B cell (primary cell): ENCODE data around the gene IRAK4. TPM values are rescaled to one million over a fixed set of nuclear protein-coding genes. Genes with fewer than 3 reads are reported as not detected.

Experiments
- ATAC-seq: fragments of 200-7000 bp; cut with Tn5 transposase; one replicate; pipeline ENCODE4 v1.10.0; 2021; ENCODE audit warnings: low read depth, mild to moderate bottlenecking, moderate number of reproducible peaks, moderate library complexity
- CTCF ChIA-PET: fragments of 350-600 bp; sonication (Branson Sonifier 250); formaldehyde crosslinking; loops from one replicate; lab custom pipeline; 2021; ENCODE audit warnings: antibody characterized with exemption, inconsistent platforms; lab: Charles Lee
- POLR2A ChIA-PET: fragments of 350-600 bp; sonication (Branson Sonifier 250); formaldehyde crosslinking; loops from one replicate; lab custom pipeline; 2021; ENCODE audit warnings: antibody characterized with exemption; lab: Charles Lee
- DNase-seq: peaks from one replicate; pipeline ENCODE4 v3.0.0; 2013
- H2AFZ ChIP-seq: 2 replicates; pipeline ENCODE4 v1.6.1; 2012; ENCODE audit warnings: mild to moderate bottlenecking, low read depth, low read length; ENCODE audit not compliant: insufficient read depth, poor library complexity, severe bottlenecking
- H3K27ac ChIP-seq, 2 donors: 1 replicate in 1 of 2; 2 replicates in 1 of 2; pipeline ENCODE4 v1.5.1; 2012 to 2013; ENCODE audit warnings: low read length in 2 of 2, mild to moderate bottlenecking in 2 of 2, moderate library complexity in 1 of 2
- H3K27me3 ChIP-seq, 4 experiments: fragments of 200-600 bp in 1 of 4; sonication (generic) in 1 of 4; replicated peaks in 1 of 4; 1 replicate in 2 of 4; 2 replicates in 2 of 4; pipeline versions ENCODE4 v1.6.1 to v1.7.0; 2013 to 2016; ENCODE audit warnings: low read length in 3 of 4, mild to moderate bottlenecking in 2 of 4, mixed read lengths in 1 of 4, moderate library complexity in 1 of 4; ENCODE audit not compliant: insufficient read depth in 4 of 4, control insufficient read depth in 3 of 4; ENCODE audit errors: control extremely low read depth in 1 of 4
- H3K36me3 ChIP-seq, 2 experiments: replicated peaks in 1 of 2; 1 replicate in 1 of 2; 2 replicates in 1 of 2; pipeline versions ENCODE4 v1.6.1 to v1.7.1; 2013; ENCODE audit warnings: low read length in 1 of 2; ENCODE audit not compliant: insufficient read depth in 2 of 2, control insufficient read depth in 1 of 2; ENCODE audit errors: control extremely low read depth in 1 of 2, extremely low read depth in 1 of 2
- H3K4me1 ChIP-seq, 2 donors: fragments of 200-600 bp in 1 of 2; sonication (generic) in 1 of 2; 1 replicate in 1 of 2; 2 replicates in 1 of 2; pipeline versions ENCODE4 v1.5.1 to v1.6.1; 2013 to 2017; ENCODE audit warnings: low read length in 2 of 2; ENCODE audit not compliant: control insufficient read depth in 2 of 2, insufficient read depth in 2 of 2
- H3K4me2 ChIP-seq: replicated peaks from 2 replicates; pipeline ENCODE3; 2012; ENCODE audit warnings: mild to moderate bottlenecking, low read depth, low read length; ENCODE audit not compliant: poor library complexity, severe bottlenecking
- H3K4me3 ChIP-seq, 5 experiments: fragments of 200-600 bp in 1 of 5; sonication (generic) in 1 of 5; 1 replicate in 3 of 5; 2 replicates in 2 of 5; pipeline versions ENCODE4 v1.5.1 to v1.7.0; 2011 to 2016; ENCODE audit warnings: low read length in 4 of 5, mild to moderate bottlenecking in 4 of 5, low read depth in 2 of 5, control low read depth in 1 of 5, moderate library complexity in 1 of 5; ENCODE audit not compliant: insufficient read depth in 1 of 5; ENCODE audit errors: control extremely low read depth in 1 of 5, extremely low read depth in 1 of 5
- H3K79me2 ChIP-seq: fragments of 200-600 bp; sonication (generic); one replicate; pipeline ENCODE4 v1.6.0; 2016; ENCODE audit warnings: low read length; ENCODE audit not compliant: control insufficient read depth, insufficient read depth
- H3K9ac ChIP-seq: fragments of 200-600 bp; sonication (generic); 2 replicates; pipeline ENCODE4 v1.6.1; 2017; ENCODE audit warnings: mild to moderate bottlenecking, low read length, moderate library complexity
- H3K9me3 ChIP-seq, 3 donors: one replicate each; pipeline versions ENCODE4 v1.6.1 to v1.7.1; 2013; ENCODE audit warnings: low read length in 2 of 3; ENCODE audit not compliant: control insufficient read depth in 2 of 3, insufficient read depth in 1 of 3; ENCODE audit errors: control extremely low read depth in 1 of 3
- H4K20me1 ChIP-seq: 2 replicates; pipeline ENCODE4 v1.6.0; 2012; ENCODE audit warnings: mild to moderate bottlenecking, low read length; ENCODE audit not compliant: insufficient read depth, control insufficient read depth, poor library complexity, severe bottlenecking
- H3K27ac Mint-ChIP-seq: one replicate; pipeline ENCODE4 v1.8.0; 2021; ENCODE audit warnings: mixed read lengths
- H3K27me3 Mint-ChIP-seq: one replicate; pipeline ENCODE4 v1.8.0; 2021; ENCODE audit warnings: mixed read lengths
- H3K4me1 Mint-ChIP-seq: one replicate; pipeline ENCODE4 v1.8.0; 2021; ENCODE audit warnings: mixed read lengths
- H3K4me3 Mint-ChIP-seq: one replicate; pipeline ENCODE4 v1.8.0; 2021; ENCODE audit warnings: mixed read lengths
- H3K9me3 Mint-ChIP-seq: one replicate; pipeline ENCODE4 v1.8.0; 2022; ENCODE audit warnings: mixed read lengths; ENCODE audit not compliant: insufficient read depth
- EZH2 ChIP-seq: IDR thresholded peaks from 2 replicates; pipeline ENCODE4 v1.6.1; 2012; ENCODE audit warnings: borderline replicate concordance, low read depth, mild to moderate bottlenecking, moderate library complexity, low read length; ENCODE audit not compliant: insufficient read depth, poor library complexity, severe bottlenecking
- WGBS: methylation state at CpG from one replicate; pipeline ENCODE4 v1.1.5; 2013; ENCODE audit warnings: missing lambda C conversion rate; ENCODE audit not compliant: insufficient coverage; 5-methylcytosine and 5-hydroxymethylcytosine counted together
- intact Hi-C: fragments of 100-400 bp; cut with micrococcal nuclease; formaldehyde crosslinking; loops from one replicate; pipeline ENCODE4 v1.10.0; 2022
- polyA plus RNA-seq: library from polyadenylated mRNA; depleted of rRNA; stranded (reverse); fragments of >200 nt; gene quantifications from 2 replicates; pipeline ENCODE4 v1.2.3, GENCODE V29; 2012
- total RNA-seq, 2 donors: library from RNA; stranded (reverse); fragments of 120-200 nt in 1 of 2; gene quantifications; 1 replicate in 1 of 2; 2 replicates in 1 of 2; pipeline versions ENCODE4 v1.2.3 to v1.2.4, GENCODE V29; 2013 to 2022
- TF ChIP-seq, protein P1 (sequence below): fragments of 200-600 bp; IDR thresholded peaks from one replicate; pipeline ENCODE4 v1.8.0; 2022; ENCODE audit warnings: antibody characterized with exemption, mild to moderate bottlenecking

The IRAK4 gene
- total and polyA plus RNA-seq, 2 donors (not counting 1 experiment from before 2014, with no cell fraction given), result 36.4 to 47.0 TPM

DNA sequence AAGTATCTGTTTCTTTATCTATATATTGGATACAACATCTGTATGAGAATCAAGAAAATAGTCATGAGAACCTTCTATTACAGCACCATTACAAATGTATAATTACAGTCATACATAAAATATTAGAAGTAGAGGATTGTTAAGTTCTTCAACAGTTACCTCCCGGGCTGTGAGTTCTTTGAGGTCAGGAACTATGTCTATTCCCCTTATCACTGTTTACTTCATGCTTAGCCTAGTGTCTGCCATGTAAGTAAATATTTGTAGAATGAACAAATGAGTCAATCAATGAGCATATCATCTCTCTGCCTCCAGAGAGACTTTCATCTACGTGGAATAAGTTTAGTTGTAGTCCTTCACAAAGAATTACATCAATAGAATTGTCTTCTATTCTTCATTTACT is 47.4 kb upstream of the IRAK4 start:
- Mint-ChIP-seq H3K4me3 (no peak overlapping the region), H3K27me3 (peaks cover 15% of the 10 kb centered on the region), H3K9me3 (no peaks in the 10 kb centered on the region), H3K27ac (no peak overlapping the region), H3K4me1 (no peaks in the 10 kb centered on the region)
- Histone ChIP-seq H3K4me2 (no peak overlapping the region), H3K27me3 (peaks cover 0 to 10% (median 2%) of the 10 kb centered on the region in 4 experiments), H3K4me3 (no peak overlapping the region), H4K20me1 (no peaks in the 10 kb centered on the region), H2AFZ (no peak overlapping the region), H3K79me2 (no peaks in the 10 kb centered on the region), H3K27ac (no peak overlapping the region), H3K9me3 (peaks cover 0 to 3% (median 0%) of the 10 kb centered on the region in 3 donors), H3K4me1 (no peaks in the 10 kb centered on the region), H3K36me3 (no peaks in the 10 kb centered on the region), H3K9ac (no peak overlapping the region)
- ChIA-PET POLR2A (no interaction called here), CTCF (no interaction called here)
- no peak for TF ChIP-seq EZH2
- TF ChIP-seq, protein P1, sequence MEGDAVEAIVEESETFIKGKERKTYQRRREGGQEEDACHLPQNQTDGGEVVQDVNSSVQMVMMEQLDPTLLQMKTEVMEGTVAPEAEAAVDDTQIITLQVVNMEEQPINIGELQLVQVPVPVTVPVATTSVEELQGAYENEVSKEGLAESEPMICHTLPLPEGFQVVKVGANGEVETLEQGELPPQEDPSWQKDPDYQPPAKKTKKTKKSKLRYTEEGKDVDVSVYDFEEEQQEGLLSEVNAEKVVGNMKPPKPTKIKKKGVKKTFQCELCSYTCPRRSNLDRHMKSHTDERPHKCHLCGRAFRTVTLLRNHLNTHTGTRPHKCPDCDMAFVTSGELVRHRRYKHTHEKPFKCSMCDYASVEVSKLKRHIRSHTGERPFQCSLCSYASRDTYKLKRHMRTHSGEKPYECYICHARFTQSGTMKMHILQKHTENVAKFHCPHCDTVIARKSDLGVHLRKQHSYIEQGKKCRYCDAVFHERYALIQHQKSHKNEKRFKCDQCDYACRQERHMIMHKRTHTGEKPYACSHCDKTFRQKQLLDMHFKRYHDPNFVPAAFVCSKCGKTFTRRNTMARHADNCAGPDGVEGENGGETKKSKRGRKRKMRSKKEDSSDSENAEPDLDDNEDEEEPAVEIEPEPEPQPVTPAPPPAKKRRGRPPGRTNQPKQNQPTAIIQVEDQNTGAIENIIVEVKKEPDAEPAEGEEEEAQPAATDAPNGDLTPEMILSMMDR, result no peak
- intact Hi-C loops, result no loop called here
- ATAC-seq (no peak), DNase-seq (no peak)
- WGBS, result no CpG with 5 or more reads among the region's 2 CpGs

DNA sequence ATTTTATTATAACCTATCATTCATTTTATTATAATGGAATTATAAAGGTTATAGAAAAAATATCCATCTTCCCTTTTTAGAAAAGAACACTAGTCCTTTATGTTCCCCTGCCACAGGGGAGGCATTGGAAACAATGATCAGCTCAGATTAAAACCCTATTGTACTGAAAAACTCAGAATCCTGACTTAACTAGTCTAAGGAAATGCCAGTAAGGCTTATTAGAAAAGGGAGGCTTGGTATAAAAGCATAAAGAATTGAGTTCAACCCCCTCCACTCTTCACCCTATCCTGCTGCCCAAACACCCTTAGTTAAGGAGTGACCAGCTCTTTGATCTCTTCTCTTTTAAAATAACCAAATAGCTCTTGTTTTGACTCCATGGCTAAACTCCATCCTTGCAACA is 36.1 kb upstream of the IRAK4 start:
- intact Hi-C loops, result no loop called here
- Histone ChIP-seq H3K27me3 (no peaks in the 10 kb centered on the region), H3K27ac (no peak overlapping the region), H3K9ac (no peak overlapping the region), H3K36me3 (no peaks in the 10 kb centered on the region), H3K79me2 (no peaks in the 10 kb centered on the region), H3K4me2 (no peak overlapping the region), H3K4me3 (no peak overlapping the region), H4K20me1 (no peaks in the 10 kb centered on the region), H3K4me1 (no peaks in the 10 kb centered on the region), H3K9me3 (no peaks in the 10 kb centered on the region), H2AFZ (no peak overlapping the region)
- ChIA-PET POLR2A (no interaction called here), CTCF (no interaction called here)
- Mint-ChIP-seq H3K27me3 (no peaks in the 10 kb centered on the region), H3K4me3 (no peak overlapping the region), H3K4me1 (no peaks in the 10 kb centered on the region), H3K27ac (no peak overlapping the region), H3K9me3 (no peaks in the 10 kb centered on the region)
- no peak for TF ChIP-seq EZH2
- TF ChIP-seq, protein P1, result no peak
- DNase-seq (no peak), ATAC-seq (no peak)
